Dendritic cell treated with granulocyte-macrophage colony-stimulating factor and Interleukin-4, amounts not matched to agents 40 ng/mL and 50 ng/mL, for 4 days (primary cell): ENCODE data around the gene SLC25A51.
"Not testable (repeated sequence)": the region's sequence is repeated elsewhere in the genome, so short reads cannot be mapped to it uniquely, and the experiment has no call there.

Experiments used
- H3K27ac Mint-ChIP-seq: one replicate; pipeline ENCODE4 v1.8.0; 2022; ENCODE audit warnings: mild to moderate bottlenecking, mixed read lengths
- H3K27me3 Mint-ChIP-seq: one replicate; pipeline ENCODE4 v1.8.0; 2022; ENCODE audit warnings: mild to moderate bottlenecking, mixed read lengths
- H3K36me3 Mint-ChIP-seq: one replicate; pipeline ENCODE4 v1.8.0; 2022; ENCODE audit warnings: low read depth, mixed read lengths
- H3K4me1 Mint-ChIP-seq: one replicate; pipeline ENCODE4 v1.8.0; 2022; ENCODE audit warnings: low read depth, mixed read lengths
- H3K4me3 Mint-ChIP-seq: one replicate; pipeline ENCODE4 v1.8.0; 2022; ENCODE audit warnings: mild to moderate bottlenecking, moderate library complexity, mixed read lengths
- H3K9me3 Mint-ChIP-seq: one replicate; pipeline ENCODE4 v1.8.0; 2022; ENCODE audit warnings: mixed read lengths
- intact Hi-C: fragments of 100-400 bp; cut with micrococcal nuclease; formaldehyde crosslinking; loops from one replicate; pipeline ENCODE4 v1.15.0; 2022

The SLC25A51 gene

DNA sequence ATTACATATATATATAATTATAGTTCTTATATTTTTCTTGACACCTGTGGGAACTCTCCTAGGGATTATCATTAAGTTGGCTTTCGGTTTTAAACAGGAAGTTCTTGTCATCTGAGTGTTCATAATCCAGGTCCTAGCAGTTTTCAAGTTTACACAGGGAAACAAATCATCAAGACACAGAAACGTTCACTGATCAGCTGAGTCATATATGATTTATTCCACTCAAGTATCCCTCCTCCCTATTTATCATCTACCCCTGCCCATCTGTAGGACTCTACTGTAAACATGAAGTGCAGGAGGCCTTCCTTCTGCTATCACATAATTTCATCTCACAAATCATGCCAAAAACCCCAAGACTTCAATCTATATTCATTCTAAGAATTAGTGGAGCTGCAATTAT, 6.3 kb downstream of the SLC25A51 start:
- Mint-ChIP-seq H3K36me3 (peaks cover 80% of the 10 kb centered on the region), H3K9me3 (no peaks in the 10 kb centered on the region), H3K27me3 (no peaks in the 10 kb centered on the region), H3K4me3 (no peak overlapping the region), H3K4me1 (peaks cover 11% of the 10 kb centered on the region), H3K27ac (no peak overlapping the region)
- intact Hi-C loops: no loop called here

- intact Hi-C loops: no loop called here
- Mint-ChIP-seq H3K27me3 (no peaks in the 10 kb centered on the region), H3K4me3 (no peak overlapping the region), H3K9me3 (no peaks in the 10 kb centered on the region), H3K4me1 (peaks cover 11% of the 10 kb centered on the region), H3K36me3 (peaks cover 82% of the 10 kb centered on the region), H3K27ac (no peak overlapping the region)
These were observed 11.9 kb downstream of the SLC25A51 start for GRCh38 chr9:37892063-37892462.

GRCh38 chr9:37891042-37891441, 12.9 kb downstream of the SLC25A51 start:
- intact Hi-C loops, H3K27me3 Mint-ChIP-seq, H3K9me3 Mint-ChIP-seq, H3K4me3 Mint-ChIP-seq, H3K27ac Mint-ChIP-seq: not testable (repeated sequence)
- Mint-ChIP-seq H3K36me3 (peaks cover 79% of the 10 kb centered on the region), H3K4me1 (peaks cover 11% of the 10 kb centered on the region)

- peaks cover 11% of the 10 kb centered on the region for H3K4me1 Mint-ChIP-seq
- peaks cover 73% of the 10 kb centered on the region for H3K36me3 Mint-ChIP-seq
These were observed 14.4 kb downstream of the SLC25A51 start for GRCh38 chr9:37889536-37889935.

DNA sequence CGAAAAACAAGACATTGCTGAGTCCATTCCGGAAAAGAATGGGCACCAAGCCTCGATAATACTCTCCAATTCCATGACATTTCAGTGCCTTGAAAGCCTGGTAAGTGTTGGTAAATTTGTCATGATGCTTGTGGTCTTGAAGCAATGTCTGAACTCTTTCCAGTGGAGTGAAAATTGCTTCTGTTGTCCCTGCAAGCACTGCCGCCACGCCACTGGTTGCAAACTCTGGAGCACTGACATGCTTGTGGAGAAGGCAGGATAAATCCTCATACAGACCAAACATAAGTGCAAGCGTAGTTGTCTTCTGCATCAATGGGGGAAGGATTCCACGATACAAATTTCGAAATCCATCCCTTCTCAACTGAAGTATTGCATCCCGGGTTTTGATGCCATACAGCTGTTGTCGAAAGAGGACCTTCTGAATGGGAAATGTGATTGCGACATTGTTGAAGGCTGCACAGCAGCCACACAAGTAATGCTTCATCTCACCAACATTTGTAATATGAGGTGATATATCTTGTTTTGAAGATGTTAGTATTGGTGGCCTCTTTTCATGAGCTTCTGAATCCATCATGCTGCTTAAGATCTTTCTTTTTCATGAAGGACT, 15.8 kb downstream of the SLC25A51 start:
- Mint-ChIP-seq H3K4me1 (peaks cover 11% of the 10 kb centered on the region), H3K36me3 (peaks cover 58% of the 10 kb centered on the region)
- H3K27me3 Mint-ChIP-seq, H3K9me3 Mint-ChIP-seq, H3K27ac Mint-ChIP-seq, H3K4me3 Mint-ChIP-seq, intact Hi-C loops: not testable (repeated sequence)

More at GRCh38 chr9:37889536-37889935, 14.4 kb downstream of the SLC25A51 start:
- Mint-ChIP-seq H3K27ac (no peak overlapping the region), H3K9me3 (no peaks in the 10 kb centered on the region), H3K27me3 (no peaks in the 10 kb centered on the region), H3K4me3 (no peak overlapping the region)
- intact Hi-C loops: no loop called here

- H3K27ac Mint-ChIP-seq: no peak overlapping the region
- no peaks in the 10 kb centered on the region for H3K27me3 Mint-ChIP-seq
- no peak overlapping the region for H3K4me3 Mint-ChIP-seq
- peaks cover 40% of the 10 kb centered on the region for H3K36me3 Mint-ChIP-seq
- no peaks in the 10 kb centered on the region for H3K4me1 Mint-ChIP-seq
- intact Hi-C loops: no loop called here
- no peaks in the 10 kb centered on the region for H3K9me3 Mint-ChIP-seq
These were observed 22.9 kb downstream of the SLC25A51 start for GRCh38 chr9:37880916-37881479.

- no peaks in the 10 kb centered on the region for H3K27me3 Mint-ChIP-seq
- H3K27ac Mint-ChIP-seq: no peak overlapping the region
- no peaks in the 10 kb centered on the region for H3K4me1 Mint-ChIP-seq
- H3K4me3 Mint-ChIP-seq: no peak overlapping the region
- peaks cover 31% of the 10 kb centered on the region for H3K36me3 Mint-ChIP-seq
- intact Hi-C loops: no loop called here
- no peaks in the 10 kb centered on the region for H3K9me3 Mint-ChIP-seq
These were observed 27.6 kb downstream of the SLC25A51 start for GRCh38 chr9:37876376-37876775.

- Mint-ChIP-seq H3K4me3 (no peak overlapping the region), H3K9me3 (no peaks in the 10 kb centered on the region), H3K27me3 (no peaks in the 10 kb centered on the region), H3K4me1 (no peaks in the 10 kb centered on the region), H3K36me3 (peaks cover 16% of the 10 kb centered on the region), H3K27ac (no peak overlapping the region)
- intact Hi-C loops: no loop called here
These were observed 30.0 kb downstream of the SLC25A51 start for GRCh38 chr9:37873955-37874354.

DNA sequence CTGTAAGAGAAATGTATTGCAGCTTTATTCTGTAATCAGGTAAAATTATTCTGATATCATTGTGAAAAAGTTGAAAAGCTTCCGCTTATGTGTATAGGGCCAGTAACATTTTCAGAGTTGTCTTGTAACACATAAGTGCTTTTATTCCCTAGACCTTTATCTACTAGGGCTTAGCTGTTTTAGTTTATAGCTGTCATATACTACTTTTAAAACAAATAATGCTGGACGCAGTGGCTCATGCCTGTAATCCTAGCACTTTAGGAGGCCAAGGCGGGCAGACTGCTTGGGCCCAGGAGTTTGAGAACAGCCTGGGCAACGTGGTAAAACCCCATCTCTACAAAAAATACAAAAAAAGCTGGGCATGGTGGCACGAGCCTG, 33.1 kb downstream of the SLC25A51 start:
- no peaks in the 10 kb centered on the region for H3K4me1 Mint-ChIP-seq
- no peak overlapping the region for H3K27ac Mint-ChIP-seq
- H3K9me3 Mint-ChIP-seq: no peaks in the 10 kb centered on the region
- no peaks in the 10 kb centered on the region for H3K36me3 Mint-ChIP-seq
- no peak overlapping the region for H3K4me3 Mint-ChIP-seq
- no peaks in the 10 kb centered on the region for H3K27me3 Mint-ChIP-seq
- intact Hi-C loops: no loop called here

DNA sequence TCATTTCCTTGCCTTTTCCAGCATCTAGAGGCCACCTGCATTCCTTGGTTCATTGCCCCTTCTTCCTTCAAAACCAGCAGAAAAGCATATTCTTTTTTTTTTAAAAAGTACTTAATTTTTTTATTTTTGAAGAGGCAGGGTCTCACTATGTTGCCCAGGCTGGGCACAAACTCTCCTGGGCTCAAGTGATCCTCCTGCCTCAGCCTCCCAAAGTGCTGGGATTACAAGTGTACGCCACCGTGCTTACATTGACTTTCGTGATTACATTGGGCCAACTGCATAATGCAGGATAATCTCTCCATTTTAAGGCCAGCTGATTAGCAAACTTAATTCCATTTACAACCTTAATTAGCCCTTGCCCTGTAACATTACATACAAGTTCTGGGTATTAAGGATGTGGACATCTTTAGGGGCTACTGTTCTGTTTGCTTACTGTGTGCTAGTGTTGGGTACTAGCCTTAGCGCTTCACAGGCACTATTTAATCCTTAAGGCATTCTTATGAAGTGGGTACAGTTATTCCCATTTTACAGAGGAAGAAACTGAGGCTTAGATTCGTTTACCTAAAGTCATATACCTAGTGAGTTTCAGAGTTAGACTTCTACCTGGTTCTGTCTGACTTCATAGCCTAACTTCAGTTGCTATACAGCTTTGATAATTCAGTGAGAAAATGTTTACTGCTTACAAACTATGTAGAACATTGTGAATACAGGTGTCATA, 33.7 kb downstream of the SLC25A51 start:
- intact Hi-C loops: no loop called here
- Mint-ChIP-seq H3K9me3 (no peaks in the 10 kb centered on the region), H3K4me3 (no peak overlapping the region), H3K27me3 (no peaks in the 10 kb centered on the region), H3K27ac (no peak overlapping the region), H3K36me3 (no peaks in the 10 kb centered on the region), H3K4me1 (no peaks in the 10 kb centered on the region)

DNA sequence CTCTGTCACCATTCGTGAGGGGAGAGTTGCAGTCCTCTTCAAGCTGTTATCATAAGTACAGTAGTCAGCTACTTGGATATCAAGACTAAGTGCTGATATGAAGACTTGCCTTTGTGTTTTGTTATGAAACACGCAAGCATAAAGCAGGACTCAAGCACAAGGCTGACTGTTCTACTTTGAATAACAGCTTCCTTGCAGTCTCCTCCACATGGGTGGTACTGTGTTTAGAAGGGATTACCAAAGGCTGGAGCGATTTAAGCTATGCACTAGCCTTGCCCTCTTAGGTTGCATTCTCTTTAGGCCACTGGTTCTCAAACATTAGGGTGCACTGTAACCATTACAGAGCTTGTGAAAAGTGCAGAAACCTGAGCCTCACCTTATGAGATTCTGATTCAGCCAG, 41.4 kb downstream of the SLC25A51 start:
- no peaks in the 10 kb centered on the region for H3K9me3 Mint-ChIP-seq
- no peak overlapping the region for H3K4me3 Mint-ChIP-seq
- no peaks in the 10 kb centered on the region for H3K27me3 Mint-ChIP-seq
- intact Hi-C loops: no loop called here
- no peaks in the 10 kb centered on the region for H3K4me1 Mint-ChIP-seq
- no peak overlapping the region for H3K27ac Mint-ChIP-seq
- peaks cover 50% of the 10 kb centered on the region for H3K36me3 Mint-ChIP-seq

GRCh38 chr9:37859043-37859442, 44.9 kb downstream of the SLC25A51 start:
- Mint-ChIP-seq H3K36me3 (peaks cover 77% of the 10 kb centered on the region), H3K27ac (no peak overlapping the region), H3K4me1 (no peaks in the 10 kb centered on the region), H3K9me3 (no peaks in the 10 kb centered on the region), H3K4me3 (no peak overlapping the region), H3K27me3 (no peaks in the 10 kb centered on the region)
- intact Hi-C loops: no loop called here

DNA sequence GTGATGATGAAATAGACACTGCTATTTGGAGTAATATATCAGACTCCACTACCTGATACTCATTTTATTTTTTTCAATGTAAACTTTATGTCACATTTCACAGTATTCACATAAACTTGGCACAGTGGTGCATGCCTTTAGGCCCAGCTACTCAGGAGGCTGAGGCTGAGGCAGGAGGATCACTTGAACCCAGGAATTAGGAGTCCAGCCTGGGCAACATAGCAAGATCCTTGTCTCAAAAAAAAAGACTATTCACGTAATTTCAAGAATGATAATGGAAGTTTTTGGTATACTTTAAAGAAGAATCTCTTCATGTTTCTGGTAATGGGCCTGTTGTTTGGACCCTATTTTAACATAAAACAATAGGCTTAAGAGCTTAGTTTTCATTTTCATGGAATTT, 47.4 kb downstream of the SLC25A51 start:
- Mint-ChIP-seq H3K4me3 (no peak overlapping the region), H3K27me3 (no peaks in the 10 kb centered on the region), H3K27ac (no peak overlapping the region), H3K4me1 (no peaks in the 10 kb centered on the region), H3K9me3 (no peaks in the 10 kb centered on the region), H3K36me3 (peaks cover 70% of the 10 kb centered on the region)
- intact Hi-C loops: no loop called here

DNA sequence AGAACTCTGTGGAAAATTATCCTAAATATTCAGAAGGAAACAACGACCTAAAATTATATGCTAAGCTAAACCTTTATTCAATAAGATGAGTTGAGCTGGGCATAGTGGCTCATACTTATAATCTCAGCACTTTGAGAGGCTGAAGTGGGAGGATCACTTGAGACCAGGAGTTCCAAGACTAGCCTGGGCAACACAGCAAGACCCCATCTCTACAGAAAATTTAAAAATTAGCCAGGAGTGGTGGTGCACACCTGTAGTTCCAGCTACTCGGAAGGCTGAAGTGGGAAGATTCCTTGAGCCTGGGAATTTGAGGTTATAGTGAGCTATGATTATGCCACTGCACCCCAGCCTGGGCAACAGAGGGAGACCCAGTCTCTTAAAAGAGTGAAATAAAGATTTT, 51.7 kb downstream of the SLC25A51 start:
- intact Hi-C loops: no loop called here
- Mint-ChIP-seq H3K4me3 (no peak overlapping the region), H3K9me3 (no peaks in the 10 kb centered on the region), H3K27me3 (no peaks in the 10 kb centered on the region), H3K4me1 (no peaks in the 10 kb centered on the region), H3K36me3 (peaks cover 41% of the 10 kb centered on the region), H3K27ac (no peak overlapping the region)
